GM12801 (cell line): ENCODE results near the gene DECR2.

ENCODE experiments used
- CTCF ChIP-seq: IDR thresholded peaks from one replicate; pipeline ENCODE4 v1.5.1; 2011; ENCODE audit warnings: control low read depth; ENCODE audit not compliant: insufficient read length; ENCODE audit errors: extremely low read depth

The DECR2 gene

GRCh38 chr16:401468-402348, at the start of gene DECR2:
TSS of gene DECR2 (plus strand) at chr16:401885. CDS start at chr16:401964, 79 bp downstream.
- no peak for TF ChIP-seq CTCF

- TF ChIP-seq CTCF, result no peak
These were observed 48.9 kb upstream of the DECR2 start, which contains the start of gene AXIN1 for GRCh38 chr16:352547-353403. TSS of gene AXIN1 (minus strand) at chr16:352723. CDS start at chr16:347025, 5,698 bp downstream.

DNA sequence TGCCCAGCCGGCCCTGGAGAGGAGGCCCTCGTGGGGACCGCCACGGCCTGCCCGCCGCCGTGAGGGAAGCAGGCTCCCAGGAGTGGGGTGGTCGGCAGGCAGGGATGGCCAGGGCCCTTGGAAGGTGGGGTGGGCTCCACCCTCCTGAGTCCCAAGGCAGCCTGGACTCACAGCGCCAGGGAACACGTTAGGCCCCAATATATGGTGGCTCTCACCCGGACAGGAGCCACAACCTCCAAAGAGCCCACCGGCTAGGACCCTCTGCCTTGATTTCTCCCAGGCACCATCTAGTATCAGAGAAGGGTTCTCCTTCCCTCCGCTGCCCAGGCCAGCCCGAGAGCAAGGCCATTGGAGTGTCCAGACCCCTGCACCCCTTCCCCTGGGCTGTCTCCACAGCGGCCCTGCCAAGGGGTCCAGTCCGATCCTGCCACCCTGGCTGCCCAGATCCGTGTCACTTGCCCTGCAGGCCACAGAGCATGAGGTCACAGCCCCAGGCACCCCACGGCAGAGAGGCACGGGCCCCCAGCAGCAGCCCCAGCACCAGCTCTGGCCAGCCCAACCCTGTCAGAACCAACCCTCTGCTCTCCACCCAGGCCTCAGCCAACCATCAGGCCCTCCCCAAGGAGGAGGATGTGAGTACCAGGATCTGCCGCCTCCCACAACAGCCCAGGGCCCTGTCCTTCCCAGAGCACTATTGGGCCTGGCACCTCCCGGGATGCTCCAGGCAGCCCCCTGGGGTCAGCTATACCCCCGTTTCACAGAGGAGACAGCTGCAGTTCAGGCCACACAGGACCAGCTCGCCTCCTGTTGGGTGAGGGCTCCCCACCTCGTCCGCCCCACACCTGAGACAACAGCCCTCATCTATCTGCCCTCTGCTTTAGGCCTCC, 48.0 kb upstream of the DECR2 start:
- TF ChIP-seq CTCF, result no peak

- no peak for TF ChIP-seq CTCF
These were observed 47.3 kb upstream of the DECR2 start for GRCh38 chr16:354291-354881.

- no peak for TF ChIP-seq CTCF
These were observed 46.7 kb upstream of the DECR2 start for GRCh38 chr16:354971-355461.

DNA sequence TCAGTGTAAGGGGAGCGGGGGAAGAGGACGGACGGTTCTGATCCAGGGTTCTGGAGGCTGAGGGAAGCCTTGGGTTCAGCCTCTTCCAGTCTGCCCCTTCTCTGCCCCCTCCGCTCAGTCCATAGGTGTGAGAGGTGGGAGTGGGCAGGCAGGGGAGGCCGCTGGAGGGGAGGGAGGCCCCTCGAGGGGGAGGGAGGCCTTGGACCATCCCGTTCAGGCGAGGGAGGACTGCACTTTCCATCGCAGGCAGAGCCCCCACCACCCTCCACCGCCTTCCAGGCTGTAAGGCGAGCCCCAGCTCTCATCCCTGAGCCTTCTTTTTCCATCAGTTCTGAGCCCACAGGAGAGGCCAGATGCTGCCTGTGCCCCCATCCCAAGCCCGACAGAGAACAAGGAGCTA, 44.9 kb upstream of the DECR2 start:
- TF ChIP-seq CTCF, result no peak
